DND-41 (cell line): ENCODE measurements around the gene DIS3.

ENCODE experiments used
- ATAC-seq: fragments of 200-7000 bp; cut with Tn5 transposase; 3 replicates; pipeline ENCODE4 v1.9.1; 2021; ENCODE audit warnings: low read depth; ENCODE audit not compliant: insufficient read depth
- DNase-seq: peaks from one replicate; pipeline ENCODE4 v3.0.0-alpha.2; 2020
- H2AFZ ChIP-seq: 2 replicates; pipeline ENCODE4 v1.6.0; 2012; ENCODE audit warnings: low read depth, low read length
- H3K27ac ChIP-seq: 2 replicates; pipeline ENCODE4 v1.5.1; 2012; ENCODE audit warnings: low read length, inconsistent platforms
- H3K27me3 ChIP-seq: fragments of 200-600 bp; sonication (generic); 2 replicates; pipeline ENCODE4 v1.6.0; 2012; ENCODE audit warnings: low read length, mild to moderate bottlenecking, inconsistent platforms; ENCODE audit not compliant: insufficient read depth, poor library complexity
- H3K36me3 ChIP-seq: 2 replicates; pipeline ENCODE4 v1.5.1; 2012; ENCODE audit warnings: low read length, inconsistent platforms; ENCODE audit not compliant: insufficient read depth
- H3K4me1 ChIP-seq: 2 replicates; pipeline ENCODE4 v1.5.1; 2012; ENCODE audit warnings: mild to moderate bottlenecking, low read length; ENCODE audit not compliant: insufficient read depth
- H3K4me2 ChIP-seq: 2 replicates; pipeline ENCODE4 v1.6.0; 2012; ENCODE audit warnings: mild to moderate bottlenecking, moderate library complexity, low read length, inconsistent platforms; ENCODE audit not compliant: insufficient read depth
- H3K4me3 ChIP-seq, 2 experiments: fragments of 200-600 bp in 1 of 2; shearing (Covaris generic) in 1 of 2; 2 replicates each; pipeline ENCODE4 v1.5.1; 2012 to 2016; ENCODE audit warnings: inconsistent platforms in 2 of 2, low read length in 2 of 2, mild to moderate bottlenecking in 2 of 2, low read depth in 1 of 2, moderate library complexity in 1 of 2
- H3K79me2 ChIP-seq: 2 replicates; pipeline ENCODE4 v1.6.0; 2012; ENCODE audit warnings: low read length, inconsistent platforms; ENCODE audit not compliant: insufficient read depth
- H3K9ac ChIP-seq: 2 replicates; pipeline ENCODE4 v1.6.0; 2012; ENCODE audit warnings: low read depth, mild to moderate bottlenecking, inconsistent platforms, low read length, moderate library complexity
- H3K9me3 ChIP-seq: 2 replicates; pipeline ENCODE4 v1.5.1; 2012; ENCODE audit warnings: low read length, moderate library complexity, mild to moderate bottlenecking, inconsistent platforms; ENCODE audit not compliant: insufficient read depth, severe bottlenecking
- H4K20me1 ChIP-seq: 2 replicates; pipeline ENCODE4 v1.6.0; 2012; ENCODE audit warnings: low read length; ENCODE audit not compliant: insufficient read depth
- EZH2 ChIP-seq: IDR thresholded peaks from 3 replicates; pipeline ENCODE4 v1.6.1; 2012; ENCODE audit warnings: borderline replicate concordance, low read depth, mild to moderate bottlenecking, moderate library complexity, low read length, inconsistent platforms; ENCODE audit not compliant: severe bottlenecking
- TF ChIP-seq, protein P1 (sequence below): IDR thresholded peaks from 2 replicates; pipeline ENCODE4 v1.5.1; 2012; ENCODE audit warnings: borderline replicate concordance, low read length, moderate library complexity, mild to moderate bottlenecking; ENCODE audit not compliant: poor library complexity, severe bottlenecking; ENCODE audit errors: extremely low read depth

DIS3 gene

DNA sequence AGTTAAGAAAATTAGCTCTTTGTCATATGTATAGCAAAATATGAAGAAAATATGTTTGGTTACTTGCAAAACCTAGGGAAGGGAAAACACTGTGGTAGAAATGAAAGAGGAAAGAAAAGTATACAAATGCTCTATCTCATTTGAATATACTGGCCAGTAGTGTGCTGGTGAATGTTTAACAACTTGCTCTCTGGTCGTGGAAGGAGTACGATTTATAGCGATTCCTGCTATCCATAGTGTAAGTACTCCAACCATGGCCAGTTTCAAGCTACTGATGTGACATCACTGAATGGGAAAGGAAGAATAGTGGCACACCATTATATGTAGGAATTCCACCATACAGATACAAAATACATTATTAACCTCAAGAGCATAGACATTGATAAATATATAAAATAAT lies 44.7 kb downstream of the DIS3 start:
- Histone ChIP-seq H3K27ac (no peak overlapping the region), H2AFZ (no peak overlapping the region), H3K4me1 (no peaks in the 10 kb centered on the region), H3K9me3 (no peaks in the 10 kb centered on the region), H3K4me3 (no peak overlapping the region), H4K20me1 (peaks cover 6% of the 10 kb centered on the region; the same call in 1 of the 2 replicates), H3K27me3 (no peaks in the 10 kb centered on the region), H3K9ac (no peak overlapping the region), H3K4me2 (no peak overlapping the region), H3K36me3 (peaks cover 71% of the 10 kb centered on the region), H3K79me2 (peaks cover 62% of the 10 kb centered on the region)
- no peak for ATAC-seq
- no peak for DNase-seq
- TF ChIP-seq EZH2 = no peak
- TF ChIP-seq, protein P1, sequence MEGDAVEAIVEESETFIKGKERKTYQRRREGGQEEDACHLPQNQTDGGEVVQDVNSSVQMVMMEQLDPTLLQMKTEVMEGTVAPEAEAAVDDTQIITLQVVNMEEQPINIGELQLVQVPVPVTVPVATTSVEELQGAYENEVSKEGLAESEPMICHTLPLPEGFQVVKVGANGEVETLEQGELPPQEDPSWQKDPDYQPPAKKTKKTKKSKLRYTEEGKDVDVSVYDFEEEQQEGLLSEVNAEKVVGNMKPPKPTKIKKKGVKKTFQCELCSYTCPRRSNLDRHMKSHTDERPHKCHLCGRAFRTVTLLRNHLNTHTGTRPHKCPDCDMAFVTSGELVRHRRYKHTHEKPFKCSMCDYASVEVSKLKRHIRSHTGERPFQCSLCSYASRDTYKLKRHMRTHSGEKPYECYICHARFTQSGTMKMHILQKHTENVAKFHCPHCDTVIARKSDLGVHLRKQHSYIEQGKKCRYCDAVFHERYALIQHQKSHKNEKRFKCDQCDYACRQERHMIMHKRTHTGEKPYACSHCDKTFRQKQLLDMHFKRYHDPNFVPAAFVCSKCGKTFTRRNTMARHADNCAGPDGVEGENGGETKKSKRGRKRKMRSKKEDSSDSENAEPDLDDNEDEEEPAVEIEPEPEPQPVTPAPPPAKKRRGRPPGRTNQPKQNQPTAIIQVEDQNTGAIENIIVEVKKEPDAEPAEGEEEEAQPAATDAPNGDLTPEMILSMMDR = no peak

DNA sequence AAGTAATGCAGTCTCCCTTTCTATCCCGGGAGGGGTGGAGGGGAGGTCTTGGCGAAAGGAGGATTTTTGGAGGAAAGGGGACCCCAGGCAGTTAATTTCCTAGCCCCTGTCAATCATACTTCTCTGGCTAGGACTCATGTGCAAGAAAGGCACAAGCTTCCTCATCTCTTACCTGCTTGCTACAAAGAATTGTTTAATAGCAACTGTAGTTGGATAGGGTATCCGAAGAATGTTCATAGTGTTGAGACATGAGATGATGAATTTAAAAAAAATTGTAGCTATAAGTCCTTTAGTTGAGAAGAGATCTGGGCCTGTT lies 53.5 kb downstream of the DIS3 start:
- TF ChIP-seq EZH2 = no peak
- TF ChIP-seq, protein P1 = no peak
- Histone ChIP-seq H3K9me3 (no peaks in the 10 kb centered on the region), H3K4me3 (peak overlapping the region; percentile 81 to 86), H3K27ac (peak overlapping the region; percentile 90), H3K27me3 (no peaks in the 10 kb centered on the region), H3K9ac (peak overlapping the region; percentile 96), H3K4me2 (peak overlapping the region; percentile 86), H2AFZ (peak overlapping the region; percentile 87), H3K79me2 (peaks cover 90% of the 10 kb centered on the region), H4K20me1 (peaks cover 16% of the 10 kb centered on the region; the same call in 1 of the 2 replicates), H3K4me1 (peaks cover 58% of the 10 kb centered on the region), H3K36me3 (peaks cover 23% of the 10 kb centered on the region)
- ATAC-seq = no peak
- no peak for DNase-seq

- peaks cover 20% of the 10 kb centered on the region; the same call in 1 of the 2 replicates for H4K20me1 ChIP-seq
- H2AFZ ChIP-seq = peak within 1 kb of the TSS; percentile 95
- H3K27me3 ChIP-seq = no peaks in the 10 kb centered on the region
- peak within 1 kb of the TSS; percentile 81 to 86 for H3K4me3 ChIP-seq
- ATAC-seq = peak; percentile 89
- H3K36me3 ChIP-seq = peaks cover 26% of the 10 kb centered on the region
- TF ChIP-seq, protein P1 = no peak
- no peak for TF ChIP-seq EZH2
- H3K4me1 ChIP-seq = peaks cover 58% of the 10 kb centered on the region
- H3K4me2 ChIP-seq = peak within 1 kb of the TSS; percentile 86
- no peaks in the 10 kb centered on the region for H3K9me3 ChIP-seq
- H3K9ac ChIP-seq = peak within 1 kb of the TSS; percentile 96
- peaks cover 91% of the 10 kb centered on the region for H3K79me2 ChIP-seq
- peak within 1 kb of the TSS; percentile 96 for H3K27ac ChIP-seq
- DNase-seq = peak; percentile 97
Measured at GRCh38 chr13:72727417-72728289, 54.0 kb downstream of the DIS3 start, which contains the start of the genes BORA and MZT1. BORA (plus strand) TSS chr13:72727923; CDS start chr13:72728941, 1,018 bp downstream. MZT1 (minus strand) TSS chr13:72727629; CDS start chr13:72727602, 27 bp downstream.
